C4-2B (cell line): ENCODE measurements around the gene LRFN2.

ENCODE experiments used
- CTCF ChIP-seq: fragments of 450-650 bp; conservative IDR thresholded peaks from 2 replicates; pipeline ENCODE4 v1.5.1; 2017; ENCODE audit warnings: mild to moderate bottlenecking
- ZFX ChIP-seq: fragments of 450-650 bp; IDR thresholded peaks from 2 replicates; pipeline ENCODE4 v1.6.1; 2017

- TF ChIP-seq CTCF (no peak), ZFX (no peak)
Observed at GRCh38 chr6:40341726-40342125, 245.4 kb downstream of the LRFN2 start.
